GM23248 (cell line): ENCODE measurements around the gene MUC12. TPM values are rescaled to one million over a fixed set of nuclear protein-coding genes. Genes with fewer than 3 reads are reported as not detected.
"Not testable (repeated sequence)": the region's sequence is repeated elsewhere in the genome, so short reads cannot be mapped to it uniquely, and the experiment has no call there.

Source experiments
- DNase-seq: peaks from one replicate; pipeline ENCODE4 v3.0.0-alpha.2; 2015
- H2AFZ ChIP-seq: fragments of 200-600 bp; sonication (generic); 2 replicates; pipeline ENCODE4 v1.6.1; 2016; ENCODE audit warnings: antibody characterized with exemption
- H3F3A ChIP-seq: fragments of 200-600 bp; sonication (generic); 2 replicates; pipeline ENCODE4 v1.6.1; 2016; ENCODE audit warnings: mild to moderate bottlenecking, antibody characterized with exemption, mixed run types; ENCODE audit not compliant: insufficient read depth
- H3K27ac ChIP-seq: fragments of 200-600 bp; sonication (generic); 2 replicates; pipeline ENCODE4 v1.5.1; 2016; ENCODE audit warnings: mild to moderate bottlenecking
- H3K27me3 ChIP-seq: fragments of 200-600 bp; sonication (generic); replicated peaks from 2 replicates; pipeline ENCODE4 v1.6.1; 2016; ENCODE audit warnings: mild to moderate bottlenecking; ENCODE audit not compliant: insufficient read depth
- H3K36me3 ChIP-seq: fragments of 200-600 bp; sonication (generic); 2 replicates; pipeline ENCODE4 v1.6.1; 2016; ENCODE audit warnings: low read depth, mild to moderate bottlenecking
- H3K4me1 ChIP-seq: fragments of 200-600 bp; sonication (generic); 2 replicates; pipeline ENCODE4 v1.6.1; 2016; ENCODE audit warnings: mild to moderate bottlenecking; ENCODE audit not compliant: insufficient read depth
- H3K4me2 ChIP-seq: fragments of 200-600 bp; sonication (generic); one replicate; pipeline ENCODE4 v1.6.1; 2016; ENCODE audit warnings: mild to moderate bottlenecking; ENCODE audit not compliant: unreplicated experiment
- H3K4me3 ChIP-seq: fragments of 200-600 bp; sonication (generic); 2 replicates; pipeline ENCODE4 v1.5.1; 2016; ENCODE audit warnings: mild to moderate bottlenecking
- H3K79me2 ChIP-seq: fragments of 200-600 bp; sonication (generic); 2 replicates; pipeline ENCODE4 v1.6.1; 2016; ENCODE audit warnings: mild to moderate bottlenecking; ENCODE audit not compliant: insufficient read depth
- H3K9ac ChIP-seq: fragments of 200-600 bp; sonication (generic); 2 replicates; pipeline ENCODE4 v1.6.1; 2016; ENCODE audit warnings: mild to moderate bottlenecking
- H3K9me2 ChIP-seq: fragments of 200-600 bp; sonication (generic); 2 replicates; pipeline ENCODE4 v1.6.1; 2016; ENCODE audit warnings: mixed run types, mild to moderate bottlenecking, moderate library complexity; ENCODE audit not compliant: insufficient read depth
- H3K9me3 ChIP-seq: fragments of 200-600 bp; sonication (generic); one replicate; pipeline ENCODE4 v1.6.1; 2017; ENCODE audit warnings: low read depth
- H4K20me1 ChIP-seq: fragments of 200-600 bp; sonication (generic); 2 replicates; pipeline ENCODE4 v1.6.0; 2016; ENCODE audit not compliant: insufficient read depth
- EZH2 ChIP-seq: fragments of 200-600 bp; sonication (generic); IDR thresholded peaks from 2 replicates; pipeline ENCODE4 v1.6.1; 2018; ENCODE audit warnings: antibody characterized with exemption, mild to moderate bottlenecking; ENCODE audit not compliant: insufficient read depth, poor library complexity, severe bottlenecking
- EZH2phosphoT487 ChIP-seq: fragments of 200-600 bp; sonication (generic); IDR thresholded peaks from 2 replicates; pipeline ENCODE4 v1.6.1; 2018; ENCODE audit warnings: antibody characterized with exemption, moderate library complexity, mild to moderate bottlenecking, low read depth; ENCODE audit not compliant: insufficient read depth
- WGBS, 2 experiments: methylation state at CpG; one replicate each; pipeline ENCODE4 v1.1.6; 2015 to 2017; ENCODE audit warnings: low lambda C conversion rate in 2 of 2, low coverage in 1 of 2; ENCODE audit errors: missing lambda C conversion rate in 2 of 2; 5-methylcytosine and 5-hydroxymethylcytosine counted together
- in situ Hi-C: fragments of 300-500 bp; cut with MboI; formaldehyde crosslinking; loops from 2 replicates; pipeline ENCODE4 v1.15.0; 2020
- polyA plus RNA-seq: library from polyadenylated mRNA; unstranded; fragments of >200 nt; fragmentation: Nextera tagmentation; extraction: Ambion mirVana; gene quantifications from 2 replicates; pipeline ENCODE4 v1.2.1, GENCODE V29; 2016
- total RNA-seq: library from RNA; depleted of rRNA; stranded (reverse); fragments of >200 nt; shearing (Covaris generic); gene quantifications from 2 replicates; pipeline ENCODE4 v1.2.3, GENCODE V29; 2014; rRNA removed

Gene MUC12, protein sequence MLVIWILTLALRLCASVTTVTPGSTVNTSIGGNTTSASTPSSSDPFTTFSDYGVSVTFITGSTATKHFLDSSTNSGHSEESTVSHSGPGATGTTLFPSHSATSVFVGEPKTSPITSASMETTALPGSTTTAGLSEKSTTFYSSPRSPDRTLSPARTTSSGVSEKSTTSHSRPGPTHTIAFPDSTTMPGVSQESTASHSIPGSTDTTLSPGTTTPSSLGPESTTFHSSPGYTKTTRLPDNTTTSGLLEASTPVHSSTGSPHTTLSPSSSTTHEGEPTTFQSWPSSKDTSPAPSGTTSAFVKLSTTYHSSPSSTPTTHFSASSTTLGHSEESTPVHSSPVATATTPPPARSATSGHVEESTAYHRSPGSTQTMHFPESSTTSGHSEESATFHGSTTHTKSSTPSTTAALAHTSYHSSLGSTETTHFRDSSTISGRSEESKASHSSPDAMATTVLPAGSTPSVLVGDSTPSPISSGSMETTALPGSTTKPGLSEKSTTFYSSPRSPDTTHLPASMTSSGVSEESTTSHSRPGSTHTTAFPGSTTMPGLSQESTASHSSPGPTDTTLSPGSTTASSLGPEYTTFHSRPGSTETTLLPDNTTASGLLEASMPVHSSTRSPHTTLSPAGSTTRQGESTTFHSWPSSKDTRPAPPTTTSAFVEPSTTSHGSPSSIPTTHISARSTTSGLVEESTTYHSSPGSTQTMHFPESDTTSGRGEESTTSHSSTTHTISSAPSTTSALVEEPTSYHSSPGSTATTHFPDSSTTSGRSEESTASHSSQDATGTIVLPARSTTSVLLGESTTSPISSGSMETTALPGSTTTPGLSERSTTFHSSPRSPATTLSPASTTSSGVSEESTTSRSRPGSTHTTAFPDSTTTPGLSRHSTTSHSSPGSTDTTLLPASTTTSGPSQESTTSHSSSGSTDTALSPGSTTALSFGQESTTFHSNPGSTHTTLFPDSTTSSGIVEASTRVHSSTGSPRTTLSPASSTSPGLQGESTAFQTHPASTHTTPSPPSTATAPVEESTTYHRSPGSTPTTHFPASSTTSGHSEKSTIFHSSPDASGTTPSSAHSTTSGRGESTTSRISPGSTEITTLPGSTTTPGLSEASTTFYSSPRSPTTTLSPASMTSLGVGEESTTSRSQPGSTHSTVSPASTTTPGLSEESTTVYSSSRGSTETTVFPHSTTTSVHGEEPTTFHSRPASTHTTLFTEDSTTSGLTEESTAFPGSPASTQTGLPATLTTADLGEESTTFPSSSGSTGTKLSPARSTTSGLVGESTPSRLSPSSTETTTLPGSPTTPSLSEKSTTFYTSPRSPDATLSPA (N-terminal part only)
- total RNA-seq = 0.54 and 1.5 TPM in 2 replicates
- 1.0 and 1.3 TPM in 2 replicates for polyA plus RNA-seq

DNA sequence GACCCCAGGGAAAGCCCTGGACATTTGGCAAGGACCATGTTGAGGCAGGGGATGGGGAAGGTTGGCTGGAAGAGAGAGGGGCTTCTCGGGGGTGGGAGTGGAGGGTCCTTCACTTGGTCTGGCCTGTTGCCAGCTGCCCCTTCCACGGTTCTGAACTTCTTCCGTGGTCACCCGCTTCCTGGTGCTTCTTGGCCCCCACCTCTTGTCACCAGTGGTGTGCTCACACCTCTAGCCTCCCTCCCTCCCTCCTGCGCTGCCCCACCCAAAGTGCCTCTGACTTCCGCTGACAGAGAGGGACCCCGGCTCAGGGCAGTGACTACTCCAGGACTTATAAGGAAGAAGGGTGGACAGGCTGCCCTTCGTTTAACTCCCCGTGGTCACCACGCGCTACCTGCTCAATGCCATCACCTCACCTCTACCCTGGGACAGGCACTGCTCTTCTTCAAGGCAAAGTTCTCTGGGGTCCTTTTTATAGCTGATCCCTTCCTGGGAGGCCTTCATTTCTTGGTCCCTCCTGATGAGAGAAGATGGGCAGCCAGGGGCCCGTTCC lies at the start of gene MUC12:
Gene MUC12 (plus strand): TSS at position 500 of the 550 bp plus-strand sequence. CDS start 58 bp downstream, outside the sequence.
- Histone ChIP-seq H4K20me1 (no peaks in the 10 kb centered on the region), H3F3A (no peaks in the 10 kb centered on the region), H2AFZ (no peak within 1 kb of the TSS), H3K4me3 (no peak within 1 kb of the TSS), H3K4me1 (no peaks in the 10 kb centered on the region), H3K9me3 (no peaks in the 10 kb centered on the region), H3K79me2 (no peaks in the 10 kb centered on the region), H3K9me2 (no peaks in the 10 kb centered on the region), H3K27me3 (peaks cover 51% of the 10 kb centered on the region), H3K27ac (no peak within 1 kb of the TSS), H3K4me2 (no peak within 1 kb of the TSS), H3K36me3 (no peaks in the 10 kb centered on the region), H3K9ac (no peak within 1 kb of the TSS)
- in situ Hi-C loops = no loop called here
- TF ChIP-seq EZH2phosphoT487 = no peak
- TF ChIP-seq EZH2 = no peak
- WGBS, 2 experiments = 41 to 51% methylated on average over 9 to 12 of the region's 12 CpGs
- DNase-seq = no peak

DNA sequence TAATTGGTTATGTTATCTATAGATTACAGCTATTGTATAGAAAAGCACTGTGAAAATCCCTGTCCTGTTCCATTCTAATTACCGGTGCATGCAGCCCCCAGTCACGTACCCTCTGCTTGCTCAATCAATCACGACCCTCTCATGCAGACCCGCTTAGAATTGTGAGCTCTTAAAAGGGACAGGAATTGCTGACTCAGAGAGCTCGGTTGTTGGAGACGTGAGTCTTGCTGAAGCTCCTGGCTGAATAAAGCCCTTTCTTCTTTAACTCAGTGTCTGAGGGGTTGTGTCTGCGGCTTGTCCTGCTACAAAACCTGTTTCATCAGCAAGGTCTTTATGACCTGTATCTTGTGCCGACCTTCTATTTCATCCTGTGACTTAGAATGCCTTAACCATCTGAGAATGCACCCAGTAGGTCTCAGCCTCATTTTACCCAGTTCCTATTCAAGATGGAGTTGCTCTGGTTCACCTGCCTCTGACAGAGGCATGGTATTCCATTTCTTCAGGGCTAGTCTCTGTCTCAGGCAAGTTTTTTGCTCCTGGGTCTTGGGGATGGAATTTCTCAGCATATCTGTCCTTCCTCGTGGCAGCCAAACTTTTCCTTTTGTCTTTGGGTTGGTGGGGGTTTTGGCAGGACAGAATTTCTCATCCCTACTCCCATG lies 49.5 kb upstream of the MUC12 start:
- H2AFZ ChIP-seq, H3K79me2 ChIP-seq, H3K4me1 ChIP-seq, H3K9ac ChIP-seq, H3K9me3 ChIP-seq, H4K20me1 ChIP-seq, in situ Hi-C loops, H3K36me3 ChIP-seq, H3K27me3 ChIP-seq, DNase-seq, H3K27ac ChIP-seq, H3F3A ChIP-seq, H3K9me2 ChIP-seq, H3K4me3 ChIP-seq, H3K4me2 ChIP-seq: not testable (repeated sequence)
- WGBS, 2 experiments = 54 to 63% methylated on average over 9 of the region's 9 CpGs

DNA sequence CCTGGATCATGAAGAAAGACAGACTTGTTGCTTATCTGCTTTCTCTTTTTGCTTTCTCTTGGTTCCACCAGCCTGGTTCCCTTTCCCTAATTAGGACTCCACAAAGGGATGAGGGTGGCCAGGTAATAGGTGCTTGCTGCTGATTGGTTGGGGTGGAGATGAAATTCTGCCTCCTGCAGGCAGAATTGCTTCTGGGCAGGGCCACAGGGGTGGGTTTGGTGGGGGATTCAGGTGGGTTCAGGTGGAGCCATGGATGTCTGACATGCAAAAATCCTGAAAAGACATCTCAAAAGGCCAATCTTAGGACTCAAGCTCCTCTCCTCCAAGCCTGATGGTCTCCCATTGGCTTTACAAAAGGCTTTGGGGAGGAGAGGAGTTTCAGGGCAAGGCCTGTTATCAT lies 48.3 kb upstream of the MUC12 start:
- Histone ChIP-seq H3K4me2 (no peak overlapping the region), H3K4me3 (no peak overlapping the region), H3K9ac (no peak overlapping the region), H2AFZ (no peak overlapping the region), H3K27me3 (no peaks in the 10 kb centered on the region), H3K27ac (no peak overlapping the region), H3F3A (no peaks in the 10 kb centered on the region), H3K9me3 (no peaks in the 10 kb centered on the region), H4K20me1 (no peaks in the 10 kb centered on the region), H3K4me1 (0 out of 2 replicates have a peak, but pooled peaks cover 4% of the 10 kb centered on the region), H3K79me2 (no peaks in the 10 kb centered on the region), H3K9me2 (no peaks in the 10 kb centered on the region), H3K36me3 (no peaks in the 10 kb centered on the region)
- no peak for TF ChIP-seq EZH2
- DNase-seq = no peak
- in situ Hi-C loops = no loop called here

DNA sequence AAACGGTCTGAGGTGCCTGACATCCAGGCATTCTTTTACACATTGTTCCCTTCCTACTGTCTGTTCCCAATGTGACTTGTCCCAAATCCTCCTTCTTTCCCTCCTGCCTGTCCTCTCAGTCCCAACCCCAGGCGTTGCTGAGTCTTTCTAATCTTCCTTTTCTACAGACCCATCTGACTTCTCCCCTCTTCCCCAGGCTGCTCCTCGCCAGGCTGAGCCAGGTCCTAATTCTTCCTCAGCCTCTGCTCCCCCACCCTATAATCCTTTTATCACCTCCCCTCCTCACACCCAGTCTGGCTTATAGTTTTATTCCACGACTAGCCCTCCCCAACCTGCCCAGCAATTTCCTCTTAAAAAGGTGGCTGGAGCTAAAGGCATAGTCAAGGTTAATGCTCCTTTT lies 45.7 kb upstream of the MUC12 start:
- H3K79me2 ChIP-seq, H3K9me3 ChIP-seq, H3K4me2 ChIP-seq, H3K9me2 ChIP-seq, H3K27me3 ChIP-seq, H3K36me3 ChIP-seq, DNase-seq, H3K9ac ChIP-seq, H3F3A ChIP-seq, in situ Hi-C loops, H3K27ac ChIP-seq, H4K20me1 ChIP-seq, H3K4me1 ChIP-seq, H3K4me3 ChIP-seq, H2AFZ ChIP-seq: not testable (repeated sequence)
- 0 to 8% methylated on average over 4 of the region's 4 CpGs for WGBS, 2 experiments
